Measurements from ENCODE around the gene PRR36. TPM values are rescaled to one million over a fixed set of nuclear protein-coding genes. Genes with fewer than 3 reads are reported as not detected.

Gene PRR36
- total RNA-seq, 2 donors from 2014 or later: 2.2 to 4.2 TPM

GRCh38 chr19:7881910-7882309 is 7.7 kb upstream of the PRR36 start:
- H3K9me3 ChIP-seq: no peaks in the 10 kb centered on the region
- H3K4me3 ChIP-seq: no peak overlapping the region
- no peak overlapping the region for H3K27ac ChIP-seq
- TF ChIP-seq POLR2A (IDR thresholded peaks at IDR 0.05) (no peak), POLR2AphosphoS5 (IDR thresholded peaks at IDR 0.05) (no peak), CTCF (IDR thresholded peaks at IDR 0.05) (no peak)
- no peaks in the 10 kb centered on the region for H3K36me3 ChIP-seq
- WGBS: 89% methylated on average over 3 of the region's 3 CpGs
- H3K4me1 ChIP-seq (replicated peaks): no peaks in the 10 kb centered on the region
- no peak for DNase-seq (ENCODE audit: low spot score)
- H3K27me3 ChIP-seq (replicated peaks; ENCODE audit: insufficient read depth): no peaks in the 10 kb centered on the region
- intact Hi-C loops (cut with DNase I): no loop called here

DNA sequence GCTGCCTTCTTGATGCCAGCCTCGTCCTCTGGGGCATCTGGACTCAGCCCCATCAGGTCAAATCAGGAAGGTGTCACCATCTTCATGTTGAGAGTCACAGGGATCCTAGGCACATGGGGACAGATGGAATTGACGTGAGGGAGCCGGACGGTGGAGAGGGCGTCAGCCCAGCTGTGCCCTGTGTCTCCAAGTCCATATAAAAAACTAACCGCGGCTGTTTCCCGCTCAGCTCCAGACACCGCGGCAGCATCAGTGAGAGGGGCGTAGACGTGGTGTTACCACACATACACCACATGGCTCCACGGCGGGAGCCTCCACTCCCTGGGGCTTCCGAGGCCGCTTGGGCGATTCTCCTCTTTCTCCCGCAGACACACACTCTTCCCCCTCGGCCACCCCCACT is 5.6 kb upstream of the PRR36 start:
- Histone ChIP-seq H3K9me3 (no peaks in the 10 kb centered on the region), H3K4me3 (no peak overlapping the region), H3K27me3 (replicated peaks; ENCODE audit: insufficient read depth) (no peaks in the 10 kb centered on the region), H3K4me1 (replicated peaks) (no peaks in the 10 kb centered on the region), H3K36me3 (no peaks in the 10 kb centered on the region), H3K27ac (no peak overlapping the region)
- no peak for TF ChIP-seq POLR2A (IDR thresholded peaks at IDR 0.05)
- TF ChIP-seq CTCF (IDR thresholded peaks at IDR 0.05): no peak
- no peak for TF ChIP-seq POLR2AphosphoS5 (IDR thresholded peaks at IDR 0.05)
- intact Hi-C loops (cut with DNase I): no loop called here
- 83% methylated on average over 19 of the region's 19 CpGs for WGBS
- DNase-seq (ENCODE audit: low spot score): no peak

DNA sequence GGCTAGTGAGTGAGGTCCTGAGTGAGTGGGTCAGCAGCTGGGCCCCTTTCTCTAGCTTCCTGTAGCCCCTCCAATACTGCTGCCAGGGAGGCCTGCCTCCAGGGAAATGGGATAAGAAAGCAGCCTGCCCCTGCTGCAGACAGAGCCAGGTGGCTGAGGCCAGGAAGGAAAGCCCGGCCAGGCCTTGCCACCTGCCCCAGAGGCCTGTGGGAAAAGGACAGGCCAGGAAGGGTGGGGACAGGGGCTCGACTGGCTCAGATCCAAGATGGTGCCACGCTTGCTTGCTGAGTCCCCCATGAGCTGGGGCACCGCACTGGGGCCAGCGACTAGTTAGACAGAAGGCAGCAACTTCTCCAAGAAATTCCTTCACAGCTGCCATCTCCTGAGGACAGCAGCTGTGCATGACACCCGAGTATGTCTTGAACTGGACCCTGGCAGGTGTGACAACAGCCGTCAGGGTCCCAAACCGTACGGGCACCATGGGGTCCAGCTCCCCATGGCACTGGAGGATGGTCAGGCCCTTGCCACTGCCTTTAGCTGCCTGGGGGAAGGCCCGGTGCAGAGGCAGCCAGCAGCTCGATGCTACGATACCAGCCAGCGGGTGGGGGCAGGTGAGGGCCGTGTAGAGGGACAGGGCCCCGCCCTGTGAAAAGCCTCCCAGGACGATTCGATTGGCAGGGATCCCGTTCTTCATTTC is 5.1 kb upstream of the PRR36 start:
- Histone ChIP-seq H3K27me3 (replicated peaks; ENCODE audit: insufficient read depth) (no peaks in the 10 kb centered on the region), H3K4me3 (no peak overlapping the region), H3K27ac (no peak overlapping the region), H3K9me3 (no peaks in the 10 kb centered on the region), H3K36me3 (no peaks in the 10 kb centered on the region), H3K4me1 (replicated peaks) (no peaks in the 10 kb centered on the region)
- TF ChIP-seq POLR2A (IDR thresholded peaks at IDR 0.05) (no peak), POLR2AphosphoS5 (IDR thresholded peaks at IDR 0.05) (no peak), CTCF (IDR thresholded peaks at IDR 0.05) (no peak)
- intact Hi-C loops (cut with DNase I): no loop called here
- 67% methylated on average over 14 of the region's 18 CpGs for WGBS
- DNase-seq (ENCODE audit: low spot score): no peak

GRCh38 chr19:7877249-7877836 is 3.2 kb upstream of the PRR36 start:
- Histone ChIP-seq H3K4me1 (replicated peaks) (no peaks in the 10 kb centered on the region), H3K9me3 (no peaks in the 10 kb centered on the region), H3K36me3 (no peaks in the 10 kb centered on the region), H3K4me3 (no peak overlapping the region), H3K27ac (no peak overlapping the region), H3K27me3 (replicated peaks; ENCODE audit: insufficient read depth) (no peaks in the 10 kb centered on the region)
- no peak for DNase-seq (ENCODE audit: low spot score)
- intact Hi-C loops (cut with DNase I): no loop called here
- TF ChIP-seq POLR2AphosphoS5 (IDR thresholded peaks at IDR 0.05) (no peak), CTCF (IDR thresholded peaks at IDR 0.05) (no peak), POLR2A (IDR thresholded peaks at IDR 0.05) (no peak)
- WGBS: 57% methylated on average over 6 of the region's 6 CpGs

- Histone ChIP-seq H3K4me1 (replicated peaks) (no peaks in the 10 kb centered on the region), H3K9me3 (no peaks in the 10 kb centered on the region), H3K27ac (no peak overlapping the region), H3K36me3 (no peaks in the 10 kb centered on the region), H3K27me3 (replicated peaks; ENCODE audit: insufficient read depth) (no peaks in the 10 kb centered on the region), H3K4me3 (peak overlapping the region; percentile 38 to 48)
- TF ChIP-seq POLR2AphosphoS5 (IDR thresholded peaks at IDR 0.05): no peak
- no peak for TF ChIP-seq CTCF (IDR thresholded peaks at IDR 0.05)
- TF ChIP-seq POLR2A (IDR thresholded peaks at IDR 0.05): no peak
- intact Hi-C loops (cut with DNase I): no loop called here
- DNase-seq (ENCODE audit: low spot score): no peak
- WGBS: 37% methylated on average over 12 of the region's 12 CpGs
Observed at GRCh38 chr19:7874897-7875273, 695 bp upstream of the PRR36 start.

Measured in prostate gland (tissue), 2 donors.